PC-3 (cell line): ENCODE data around the gene SMIM1.

ENCODE experiments used
- CTCF ChIP-seq: fragments of 300-600 bp; sonication (generic); conservative IDR thresholded peaks from 2 replicates; pipeline ENCODE4 v1.5.1; 2017; ENCODE audit warnings: antibody characterized with exemption, low read depth, mild to moderate bottlenecking, low read length
- EZH2 ChIP-seq: fragments of 300-600 bp; sonication (generic); IDR thresholded peaks from one replicate; pipeline ENCODE4 v1.6.1; 2017; ENCODE audit warnings: antibody characterized with exemption, mild to moderate bottlenecking, low read length; ENCODE audit not compliant: unreplicated experiment
- EZH2phosphoT487 ChIP-seq: fragments of 300-600 bp; sonication (generic); IDR thresholded peaks from 2 replicates; pipeline ENCODE4 v1.6.1; 2018; ENCODE audit warnings: mild to moderate bottlenecking, antibody characterized with exemption, low read length, borderline replicate concordance

- TF ChIP-seq CTCF = no peak
- no peak for TF ChIP-seq EZH2
- TF ChIP-seq EZH2phosphoT487 = no peak
Measured at GRCh38 chr1:3759796-3760195, 12.8 kb upstream of the SMIM1 start.
